DND-41 (cell line): ENCODE measurements around the gene TTBK1.

Experiments
- ATAC-seq: fragments of 200-7000 bp; cut with Tn5 transposase; 3 replicates; pipeline ENCODE4 v1.9.1; 2021; ENCODE audit warnings: low read depth; ENCODE audit not compliant: insufficient read depth
- DNase-seq: peaks from one replicate; pipeline ENCODE4 v3.0.0-alpha.2; 2020
- H2AFZ ChIP-seq: 2 replicates; pipeline ENCODE4 v1.6.0; 2012; ENCODE audit warnings: low read depth, low read length
- H3K27ac ChIP-seq: 2 replicates; pipeline ENCODE4 v1.5.1; 2012; ENCODE audit warnings: low read length, inconsistent platforms
- H3K27me3 ChIP-seq: fragments of 200-600 bp; sonication (generic); 2 replicates; pipeline ENCODE4 v1.6.0; 2012; ENCODE audit warnings: low read length, mild to moderate bottlenecking, inconsistent platforms; ENCODE audit not compliant: insufficient read depth, poor library complexity
- H3K36me3 ChIP-seq: 2 replicates; pipeline ENCODE4 v1.5.1; 2012; ENCODE audit warnings: low read length, inconsistent platforms; ENCODE audit not compliant: insufficient read depth
- H3K4me1 ChIP-seq: 2 replicates; pipeline ENCODE4 v1.5.1; 2012; ENCODE audit warnings: mild to moderate bottlenecking, low read length; ENCODE audit not compliant: insufficient read depth
- H3K4me2 ChIP-seq: 2 replicates; pipeline ENCODE4 v1.6.0; 2012; ENCODE audit warnings: mild to moderate bottlenecking, moderate library complexity, low read length, inconsistent platforms; ENCODE audit not compliant: insufficient read depth
- H3K4me3 ChIP-seq, 2 experiments: fragments of 200-600 bp in 1 of 2; shearing (Covaris generic) in 1 of 2; 2 replicates each; pipeline ENCODE4 v1.5.1; 2012 to 2016; ENCODE audit warnings: inconsistent platforms in 2 of 2, low read length in 2 of 2, mild to moderate bottlenecking in 2 of 2, low read depth in 1 of 2, moderate library complexity in 1 of 2
- H3K79me2 ChIP-seq: 2 replicates; pipeline ENCODE4 v1.6.0; 2012; ENCODE audit warnings: low read length, inconsistent platforms; ENCODE audit not compliant: insufficient read depth
- H3K9ac ChIP-seq: 2 replicates; pipeline ENCODE4 v1.6.0; 2012; ENCODE audit warnings: low read depth, mild to moderate bottlenecking, inconsistent platforms, low read length, moderate library complexity
- H3K9me3 ChIP-seq: 2 replicates; pipeline ENCODE4 v1.5.1; 2012; ENCODE audit warnings: low read length, moderate library complexity, mild to moderate bottlenecking, inconsistent platforms; ENCODE audit not compliant: insufficient read depth, severe bottlenecking
- H4K20me1 ChIP-seq: 2 replicates; pipeline ENCODE4 v1.6.0; 2012; ENCODE audit warnings: low read length; ENCODE audit not compliant: insufficient read depth
- EZH2 ChIP-seq: IDR thresholded peaks from 3 replicates; pipeline ENCODE4 v1.6.1; 2012; ENCODE audit warnings: borderline replicate concordance, low read depth, mild to moderate bottlenecking, moderate library complexity, low read length, inconsistent platforms; ENCODE audit not compliant: severe bottlenecking
- TF ChIP-seq, protein P1 (sequence below): IDR thresholded peaks from 2 replicates; pipeline ENCODE4 v1.5.1; 2012; ENCODE audit warnings: borderline replicate concordance, low read length, moderate library complexity, mild to moderate bottlenecking; ENCODE audit not compliant: poor library complexity, severe bottlenecking; ENCODE audit errors: extremely low read depth

The TTBK1 gene

DNA sequence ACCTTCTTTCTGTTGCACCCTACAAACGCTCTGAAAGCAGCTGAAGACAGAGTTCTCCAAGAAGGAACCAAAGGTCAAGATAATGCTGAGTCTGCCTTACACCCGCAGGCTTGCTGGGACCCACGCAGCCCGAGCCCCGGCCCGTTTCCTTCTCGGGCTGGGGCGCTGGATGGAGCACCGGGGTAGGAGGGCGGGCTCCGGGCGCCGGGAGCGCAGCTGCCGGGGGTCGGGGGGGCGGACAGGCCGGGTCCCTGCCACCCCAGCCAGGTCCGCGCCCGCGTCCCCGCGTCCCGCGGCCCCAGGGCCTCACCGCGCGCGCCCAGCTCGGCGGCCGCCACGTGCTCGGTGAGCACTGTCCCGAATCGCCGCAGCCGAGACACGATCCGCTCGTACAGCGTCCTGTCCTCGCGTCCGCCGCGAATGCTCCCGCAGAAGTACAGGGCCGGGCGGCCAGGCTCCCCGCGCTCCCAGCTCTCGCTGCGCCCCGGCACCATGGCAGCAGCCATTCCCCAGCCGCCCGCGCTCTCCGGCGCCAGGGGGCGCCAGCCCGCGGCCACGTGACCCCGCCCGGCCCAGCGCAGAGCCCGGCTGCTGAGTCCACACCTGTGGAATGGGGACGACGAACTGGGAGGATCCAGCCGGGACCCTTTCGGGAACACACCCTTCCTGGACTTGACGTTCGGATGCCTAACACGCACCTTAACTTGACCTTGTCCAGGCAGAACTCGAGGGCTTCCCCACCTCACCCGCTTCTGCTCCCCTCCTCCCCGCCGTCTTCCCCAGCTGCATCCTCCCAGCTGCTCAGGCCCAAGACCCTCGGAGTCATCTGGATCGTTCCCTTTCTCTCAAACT is 14.1 kb upstream of the TTBK1 start, which contains the start of gene DNPH1:
Gene DNPH1 (minus strand): TSS at position 531 of the 852 bp plus-strand sequence. CDS start 25 bp downstream, at position 506.
- H3K9me3 ChIP-seq, result no peaks in the 10 kb centered on the region
- no peaks in the 10 kb centered on the region; the same call in 1 of the 2 replicates for H4K20me1 ChIP-seq
- peak; percentile 93 for ATAC-seq
- H3K4me3 ChIP-seq, result peak within 1 kb of the TSS; percentile 22 to 64; a peak in 3 of 4 replicates
- H3K36me3 ChIP-seq, result peaks cover 15% of the 10 kb centered on the region
- peaks cover 36% of the 10 kb centered on the region for H3K4me1 ChIP-seq
- H3K79me2 ChIP-seq, result peaks cover 9% of the 10 kb centered on the region
- DNase-seq, result peak; percentile 79
- H3K4me2 ChIP-seq, result peak within 1 kb of the TSS; percentile 78
- H2AFZ ChIP-seq, result peak within 1 kb of the TSS; percentile 83
- H3K27ac ChIP-seq, result peak within 1 kb of the TSS; percentile 65
- TF ChIP-seq, protein P1, sequence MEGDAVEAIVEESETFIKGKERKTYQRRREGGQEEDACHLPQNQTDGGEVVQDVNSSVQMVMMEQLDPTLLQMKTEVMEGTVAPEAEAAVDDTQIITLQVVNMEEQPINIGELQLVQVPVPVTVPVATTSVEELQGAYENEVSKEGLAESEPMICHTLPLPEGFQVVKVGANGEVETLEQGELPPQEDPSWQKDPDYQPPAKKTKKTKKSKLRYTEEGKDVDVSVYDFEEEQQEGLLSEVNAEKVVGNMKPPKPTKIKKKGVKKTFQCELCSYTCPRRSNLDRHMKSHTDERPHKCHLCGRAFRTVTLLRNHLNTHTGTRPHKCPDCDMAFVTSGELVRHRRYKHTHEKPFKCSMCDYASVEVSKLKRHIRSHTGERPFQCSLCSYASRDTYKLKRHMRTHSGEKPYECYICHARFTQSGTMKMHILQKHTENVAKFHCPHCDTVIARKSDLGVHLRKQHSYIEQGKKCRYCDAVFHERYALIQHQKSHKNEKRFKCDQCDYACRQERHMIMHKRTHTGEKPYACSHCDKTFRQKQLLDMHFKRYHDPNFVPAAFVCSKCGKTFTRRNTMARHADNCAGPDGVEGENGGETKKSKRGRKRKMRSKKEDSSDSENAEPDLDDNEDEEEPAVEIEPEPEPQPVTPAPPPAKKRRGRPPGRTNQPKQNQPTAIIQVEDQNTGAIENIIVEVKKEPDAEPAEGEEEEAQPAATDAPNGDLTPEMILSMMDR, result peak; percentile 95
- TF ChIP-seq EZH2, result no peak
- H3K9ac ChIP-seq, result peak within 1 kb of the TSS; percentile 69
- H3K27me3 ChIP-seq, result peaks cover 3% of the 10 kb centered on the region

DNA sequence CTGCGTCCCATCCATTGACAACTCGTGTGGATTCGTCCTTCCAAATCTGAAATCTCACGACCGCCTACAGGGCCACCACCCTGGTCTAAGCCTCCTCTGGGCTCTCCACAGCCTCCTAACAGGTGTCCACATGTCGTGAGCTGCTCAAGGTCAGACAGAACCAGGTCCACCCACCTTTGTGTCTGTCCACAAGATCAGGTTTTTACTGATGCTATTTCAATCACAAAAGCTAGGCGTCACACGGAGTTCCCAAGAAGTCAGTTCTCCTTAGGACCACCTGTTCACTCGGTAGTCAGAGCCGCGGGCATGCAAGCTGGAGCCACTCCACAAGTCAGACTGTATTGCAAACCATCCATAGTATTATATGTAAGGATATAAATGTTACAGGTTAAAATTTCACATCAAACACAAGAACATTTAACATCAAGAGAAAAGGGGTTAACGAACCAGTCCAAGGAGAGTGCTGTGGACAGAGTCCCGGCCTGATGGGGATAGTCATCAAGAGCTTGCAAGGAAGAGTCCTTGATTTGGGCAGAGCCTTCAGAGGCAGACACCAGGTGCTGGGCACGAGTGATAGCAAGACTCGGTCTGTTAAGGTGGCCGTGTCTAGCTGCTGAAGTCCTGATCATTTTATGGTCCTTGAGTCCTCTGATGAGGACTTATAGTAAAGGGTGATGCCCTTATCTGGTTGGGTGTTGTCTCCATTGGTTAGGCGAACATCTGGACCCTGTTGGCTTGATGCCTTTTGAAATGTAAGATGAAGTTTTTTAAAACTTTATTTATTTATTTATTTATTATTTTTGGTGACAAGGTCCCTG is 13.3 kb upstream of the TTBK1 start:
- Histone ChIP-seq H4K20me1 (no peaks in the 10 kb centered on the region), H3K27ac (peak overlapping the region; percentile 15), H3K27me3 (peaks cover 3% of the 10 kb centered on the region), H3K79me2 (peaks cover 9% of the 10 kb centered on the region), H3K4me1 (peaks cover 30% of the 10 kb centered on the region), H3K36me3 (peaks cover 12% of the 10 kb centered on the region; the same call in 1 of the 2 replicates), H3K4me3 (peak overlapping the region in 1 of 2 experiments; percentile 64; a peak in 2 of 4 replicates), H2AFZ (peak overlapping the region; percentile 83), H3K4me2 (peak overlapping the region; percentile 78), H3K9me3 (no peaks in the 10 kb centered on the region), H3K9ac (peak overlapping the region; percentile 69)
- TF ChIP-seq EZH2, result no peak
- TF ChIP-seq, protein P1, result no peak
- ATAC-seq (no peak; the same call in 2 of the 3 replicates), DNase-seq (no peak)

DNA sequence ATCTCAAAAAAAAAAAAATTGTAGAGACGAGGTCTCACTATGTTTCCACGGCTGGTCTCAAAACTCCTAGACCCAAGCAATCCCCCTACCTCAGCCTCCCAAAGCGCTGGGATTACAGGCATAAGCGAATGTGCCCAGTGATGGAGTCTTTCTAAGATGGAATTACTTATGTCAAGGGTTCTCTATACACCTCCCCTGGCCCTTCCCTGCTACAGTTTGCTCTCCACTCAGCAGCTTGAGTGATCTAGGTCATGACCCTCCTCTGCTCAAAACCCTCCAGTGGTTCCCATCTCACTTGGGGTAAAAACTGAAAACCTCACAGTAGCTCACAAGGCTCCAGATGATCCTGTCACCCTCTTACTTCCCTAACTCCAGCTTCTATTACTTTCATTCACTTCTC is 12.2 kb upstream of the TTBK1 start:
- peaks cover 3% of the 10 kb centered on the region for H3K27me3 ChIP-seq
- H3K36me3 ChIP-seq, result peaks cover 5% of the 10 kb centered on the region; the same call in 1 of the 2 replicates
- no peak overlapping the region for H3K27ac ChIP-seq
- DNase-seq (no peak), ATAC-seq (no peak)
- H2AFZ ChIP-seq, result no peak overlapping the region
- peaks cover 30% of the 10 kb centered on the region for H3K4me1 ChIP-seq
- no peak overlapping the region for H3K4me3 ChIP-seq
- no peak for TF ChIP-seq EZH2
- TF ChIP-seq, protein P1, result no peak
- H3K9me3 ChIP-seq, result no peaks in the 10 kb centered on the region
- H4K20me1 ChIP-seq, result no peaks in the 10 kb centered on the region
- H3K4me2 ChIP-seq, result no peak overlapping the region
- H3K9ac ChIP-seq, result no peak overlapping the region
- H3K79me2 ChIP-seq, result peaks cover 9% of the 10 kb centered on the region
